Measurements from ENCODE around the gene IHH.

DNA sequence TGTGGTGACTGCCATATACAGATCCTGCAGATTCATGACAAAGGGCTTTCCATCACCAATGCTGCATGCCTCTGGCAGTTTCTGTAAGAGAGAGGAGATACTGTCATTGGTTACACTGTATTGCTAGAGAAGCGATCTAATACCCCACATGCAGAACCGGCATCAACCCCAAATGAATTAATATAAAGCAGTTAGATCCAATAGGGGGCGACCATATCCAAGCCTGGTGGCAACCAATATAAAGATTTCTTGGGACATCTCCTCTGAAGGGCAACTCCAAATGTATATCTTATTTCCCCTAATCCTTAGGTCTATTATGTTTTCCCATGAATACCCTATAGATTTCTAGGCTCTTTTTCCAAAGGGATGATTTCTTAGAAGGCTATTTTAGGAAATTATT is 17.4 kb upstream of the IHH start:
- TF ChIP-seq MYBL2 (CRISPR knock-in tag; IDR thresholded peaks at IDR 0.05) (no peak), MAX (CRISPR knock-in tag; IDR thresholded peaks at IDR 0.05) (no peak), CREB1 (CRISPR knock-in tag; IDR thresholded peaks at IDR 0.05) (no peak), ATF3 (CRISPR knock-in tag; conservative IDR thresholded peaks at IDR 0.05) (no peak), ZNF423 (CRISPR knock-in tag; IDR thresholded peaks at IDR 0.05) (no peak), NR2C2 (CRISPR knock-in tag; IDR thresholded peaks at IDR 0.05) (no peak), RELA (CRISPR knock-in tag; IDR thresholded peaks at IDR 0.05; ENCODE audit: borderline replicate concordance) (no peak), ZNF263 (CRISPR knock-in tag; IDR thresholded peaks at IDR 0.05; ENCODE audit: low read depth) (no peak)
- TF ChIP-seq, protein P1, sequence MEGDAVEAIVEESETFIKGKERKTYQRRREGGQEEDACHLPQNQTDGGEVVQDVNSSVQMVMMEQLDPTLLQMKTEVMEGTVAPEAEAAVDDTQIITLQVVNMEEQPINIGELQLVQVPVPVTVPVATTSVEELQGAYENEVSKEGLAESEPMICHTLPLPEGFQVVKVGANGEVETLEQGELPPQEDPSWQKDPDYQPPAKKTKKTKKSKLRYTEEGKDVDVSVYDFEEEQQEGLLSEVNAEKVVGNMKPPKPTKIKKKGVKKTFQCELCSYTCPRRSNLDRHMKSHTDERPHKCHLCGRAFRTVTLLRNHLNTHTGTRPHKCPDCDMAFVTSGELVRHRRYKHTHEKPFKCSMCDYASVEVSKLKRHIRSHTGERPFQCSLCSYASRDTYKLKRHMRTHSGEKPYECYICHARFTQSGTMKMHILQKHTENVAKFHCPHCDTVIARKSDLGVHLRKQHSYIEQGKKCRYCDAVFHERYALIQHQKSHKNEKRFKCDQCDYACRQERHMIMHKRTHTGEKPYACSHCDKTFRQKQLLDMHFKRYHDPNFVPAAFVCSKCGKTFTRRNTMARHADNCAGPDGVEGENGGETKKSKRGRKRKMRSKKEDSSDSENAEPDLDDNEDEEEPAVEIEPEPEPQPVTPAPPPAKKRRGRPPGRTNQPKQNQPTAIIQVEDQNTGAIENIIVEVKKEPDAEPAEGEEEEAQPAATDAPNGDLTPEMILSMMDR (IDR thresholded peaks at IDR 0.05), result no peak
- TF ChIP-seq, protein P2, sequence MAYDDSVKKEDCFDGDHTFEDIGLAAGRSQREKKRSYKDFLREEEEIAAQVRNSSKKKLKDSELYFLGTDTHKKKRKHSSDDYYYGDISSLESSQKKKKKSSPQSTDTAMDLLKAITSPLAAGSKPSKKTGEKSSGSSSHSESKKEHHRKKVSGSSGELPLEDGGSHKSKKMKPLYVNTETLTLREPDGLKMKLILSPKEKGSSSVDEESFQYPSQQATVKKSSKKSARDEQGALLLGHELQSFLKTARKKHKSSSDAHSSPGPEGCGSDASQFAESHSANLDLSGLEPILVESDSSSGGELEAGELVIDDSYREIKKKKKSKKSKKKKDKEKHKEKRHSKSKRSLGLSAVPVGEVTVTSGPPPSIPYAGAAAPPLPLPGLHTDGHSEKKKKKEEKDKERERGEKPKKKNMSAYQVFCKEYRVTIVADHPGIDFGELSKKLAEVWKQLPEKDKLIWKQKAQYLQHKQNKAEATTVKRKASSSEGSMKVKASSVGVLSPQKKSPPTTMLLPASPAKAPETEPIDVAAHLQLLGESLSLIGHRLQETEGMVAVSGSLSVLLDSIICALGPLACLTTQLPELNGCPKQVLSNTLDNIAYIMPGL (CRISPR knock-in tag; IDR thresholded peaks at IDR 0.05), result no peak
- TF ChIP-seq, protein P3, sequence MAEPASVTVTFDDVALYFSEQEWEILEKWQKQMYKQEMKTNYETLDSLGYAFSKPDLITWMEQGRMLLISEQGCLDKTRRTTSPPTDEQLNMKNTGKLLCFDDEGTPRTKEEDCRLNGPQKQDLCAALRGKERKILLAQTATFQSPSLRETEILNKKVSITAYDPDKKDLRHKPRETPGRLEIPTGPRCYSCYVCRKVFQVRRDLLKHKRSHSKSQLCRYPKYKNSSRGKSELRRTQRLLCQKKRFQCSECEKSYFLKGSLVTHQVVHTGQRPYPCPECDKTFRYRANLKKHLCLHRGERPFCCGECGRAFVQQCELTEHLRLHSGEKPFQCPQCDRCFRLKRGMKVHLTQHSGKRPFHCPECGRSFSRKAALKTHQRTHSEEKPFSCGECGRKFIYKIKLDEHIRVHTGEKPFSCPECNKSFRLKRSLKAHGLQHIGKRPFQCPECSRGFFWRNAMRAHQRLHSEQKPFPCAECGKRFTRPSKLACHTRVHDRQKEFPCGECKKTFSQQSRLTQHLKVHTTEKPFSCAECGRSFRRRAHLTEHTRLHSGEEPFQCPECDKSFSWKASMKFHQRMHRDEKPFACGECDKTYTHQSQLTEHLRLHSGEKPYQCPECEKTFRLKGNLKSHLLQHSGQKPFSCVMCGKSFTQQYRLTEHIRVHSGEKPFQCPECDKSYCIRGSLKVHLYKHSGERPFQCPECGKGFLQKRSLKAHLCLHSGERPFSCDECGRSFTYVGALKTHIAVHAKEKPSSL (CRISPR knock-in tag; conservative IDR thresholded peaks at IDR 0.05), result no peak
